NCI-H2227 (cell line): Measurements from ENCODE around the gene NAGS.
"Not testable (repeated sequence)": the region's sequence is repeated elsewhere in the genome, so short reads cannot be mapped to it uniquely, and the experiment has no call there.

ENCODE experiments used
- DNase-seq: peaks from one replicate; lab custom pipeline; 2025; ENCODE audit not compliant: unreplicated experiment; lab: John Stamatoyannopoulos, UW

The NAGS gene

DNA sequence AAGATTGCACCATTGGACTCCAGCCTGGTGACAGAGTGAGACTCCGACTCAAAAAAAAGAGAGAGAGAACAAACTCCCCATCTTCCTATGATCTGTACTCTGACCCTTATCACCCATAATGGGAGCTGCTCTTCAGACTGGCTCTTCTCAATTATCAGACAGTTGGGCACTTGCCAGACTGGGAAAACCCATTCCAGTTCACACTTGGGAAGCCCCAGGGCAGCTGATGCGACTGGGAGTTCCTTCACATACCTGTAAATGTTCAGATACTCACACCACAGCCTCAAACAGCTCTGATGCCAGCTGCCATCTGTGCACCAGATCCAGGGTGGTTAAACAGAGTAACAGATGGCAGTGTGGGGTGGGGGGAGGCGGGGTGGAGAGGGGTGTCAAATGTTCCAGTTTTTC is 34.2 kb downstream of the NAGS start:
- DNase-seq = peak; percentile 77

DNA sequence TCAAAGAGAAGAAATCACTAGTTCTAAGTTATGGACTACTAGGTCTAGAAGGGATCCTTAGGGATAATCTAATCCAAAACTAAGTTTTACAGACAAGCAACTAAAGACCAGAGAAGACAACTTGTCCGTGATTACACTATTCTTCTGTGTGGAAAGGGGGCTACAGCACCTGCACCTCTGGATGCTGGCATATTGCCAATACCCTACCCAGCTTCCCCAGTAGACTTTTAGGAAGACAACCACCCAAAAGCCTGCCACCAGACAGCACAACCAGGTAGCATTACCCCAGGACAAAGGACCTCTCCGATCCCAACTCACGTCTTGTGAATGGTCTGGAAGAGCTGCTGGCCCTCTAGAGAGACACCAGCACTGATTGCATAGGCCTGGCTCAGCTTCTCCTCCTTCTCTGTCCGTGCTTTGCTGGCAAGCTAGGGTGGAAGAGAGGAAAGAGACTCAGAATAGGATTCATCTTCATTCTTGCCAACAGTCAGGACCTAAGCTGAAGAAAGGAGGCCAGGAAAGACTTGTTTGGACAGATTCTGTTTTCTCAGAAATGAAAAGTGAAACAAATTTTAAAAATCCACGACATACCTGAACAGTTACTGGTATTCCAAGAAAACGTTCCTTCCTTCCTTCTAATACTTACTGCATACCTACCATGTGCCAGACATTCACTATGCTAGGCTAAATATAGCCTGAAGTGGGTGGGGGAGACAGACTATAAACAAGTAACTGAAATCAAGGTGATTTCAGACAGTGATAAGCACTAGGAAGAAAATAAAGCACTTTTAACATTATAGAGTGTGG is 35.6 kb downstream of the NAGS start:
- no peak for DNase-seq

DNA sequence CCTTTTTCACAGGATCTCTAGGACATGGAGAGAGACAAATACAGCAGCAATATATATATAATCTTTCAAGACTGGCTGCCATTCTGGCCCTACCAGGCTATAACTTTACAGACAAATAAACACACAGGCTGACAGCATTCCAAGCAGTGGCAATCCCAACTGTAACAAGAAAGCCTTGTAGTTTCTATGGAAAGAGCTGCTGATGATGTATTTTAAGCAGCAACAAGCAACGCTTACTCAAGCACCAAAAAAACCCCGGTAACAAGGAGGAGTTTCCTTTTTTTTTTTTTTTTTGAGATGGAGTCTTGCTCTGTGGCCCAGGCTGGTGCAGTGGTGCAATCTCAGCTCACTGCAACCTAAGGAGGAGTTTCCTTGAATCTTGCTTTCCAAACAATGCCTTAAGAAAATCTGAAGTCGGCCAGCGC is 38.9 kb downstream of the NAGS start:
- DNase-seq = no peak

DNA sequence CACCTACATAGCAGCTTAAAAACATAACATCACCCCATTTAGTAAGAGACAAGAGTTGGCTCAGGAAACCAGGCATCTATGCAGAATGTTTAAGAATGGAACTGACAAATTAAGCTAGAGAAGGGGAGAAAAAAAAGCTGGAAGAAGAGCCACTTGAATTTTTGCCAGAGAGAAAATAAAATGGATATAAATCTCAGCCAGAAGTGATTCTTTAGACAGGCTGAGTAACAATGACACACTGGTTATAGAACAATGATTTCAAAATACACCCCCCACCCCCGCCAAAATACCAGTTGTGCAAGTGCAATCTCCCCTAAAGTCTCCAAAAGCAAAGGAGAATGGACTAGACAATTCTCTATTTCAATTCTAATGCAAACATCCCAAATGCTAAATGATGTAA is 39.6 kb downstream of the NAGS start:
- no peak for DNase-seq

DNA sequence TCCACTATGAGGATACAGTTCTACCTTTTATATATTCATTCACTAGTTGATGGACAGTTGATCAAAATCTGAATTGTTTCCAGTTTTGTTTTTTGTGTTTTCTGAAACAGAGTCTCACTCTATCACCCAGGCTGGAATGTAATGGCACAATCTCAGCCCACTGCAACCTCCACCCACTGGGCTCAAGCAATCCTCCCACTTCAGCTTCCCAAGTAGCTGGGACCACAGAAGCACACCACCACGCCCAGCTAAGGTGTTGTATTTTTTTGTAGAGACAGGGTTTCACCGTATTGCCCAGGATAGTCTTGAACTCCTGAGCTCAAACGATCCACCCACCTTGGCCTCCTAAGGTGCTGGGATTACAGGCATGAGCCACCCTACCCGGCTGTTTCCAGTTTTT is 41.1 kb downstream of the NAGS start:
- no peak for DNase-seq

DNA sequence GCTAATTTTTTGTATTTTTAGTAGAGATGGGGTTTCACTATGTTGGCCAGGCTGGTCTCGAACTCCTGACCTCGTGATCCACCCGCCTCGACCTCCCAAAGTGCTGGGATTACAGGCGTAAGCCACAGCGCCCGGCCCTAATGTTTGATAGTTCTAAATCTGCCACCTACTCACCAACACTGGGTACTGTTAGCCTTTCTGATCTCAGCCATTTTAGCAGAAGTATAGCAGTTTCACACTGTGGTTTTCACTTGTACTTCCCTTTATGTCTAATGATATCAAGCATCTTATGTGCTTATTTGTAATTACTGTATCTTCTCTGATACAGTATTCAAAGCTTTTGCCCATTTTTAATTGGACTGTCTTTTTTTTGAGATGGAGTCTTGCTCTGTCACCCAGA is 42.5 kb downstream of the NAGS start:
- not testable (repeated sequence) for DNase-seq

DNA sequence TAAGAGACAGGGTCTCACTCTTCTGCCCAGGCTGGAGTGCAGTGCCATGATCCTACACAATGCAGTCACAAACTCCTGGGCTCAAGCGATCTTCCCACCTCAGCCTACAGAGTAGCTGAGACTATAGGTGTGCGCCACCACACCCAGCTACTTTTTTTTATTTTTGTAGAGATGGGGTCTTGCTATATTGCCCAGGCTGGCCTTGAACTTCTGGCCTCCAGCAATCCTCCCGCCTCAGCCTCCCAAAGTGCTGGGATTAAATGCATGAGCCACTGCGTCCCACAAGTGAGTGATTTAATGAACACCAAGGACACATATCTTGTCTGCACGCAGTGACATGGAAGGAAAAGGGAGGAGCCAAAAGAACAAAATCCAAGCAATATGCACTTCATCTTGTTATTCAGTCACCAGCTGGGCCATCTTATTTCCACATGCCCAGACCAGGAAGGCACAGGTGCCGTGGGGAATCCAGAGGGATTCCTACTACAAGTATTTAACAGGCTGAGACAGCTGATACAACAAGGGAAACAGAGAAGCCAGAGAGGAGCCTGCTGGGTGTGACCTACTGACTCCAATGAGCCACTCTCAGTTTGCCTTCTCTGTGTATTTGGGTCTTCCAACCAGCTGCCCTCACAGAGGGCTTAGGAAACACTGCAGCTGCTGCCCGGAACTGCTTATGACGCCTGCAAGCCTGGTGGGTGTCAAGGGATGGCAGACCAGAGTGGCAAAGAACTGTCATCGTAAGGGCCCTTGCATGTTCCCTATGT is 45.1 kb downstream of the NAGS start:
- DNase-seq = no peak

DNA sequence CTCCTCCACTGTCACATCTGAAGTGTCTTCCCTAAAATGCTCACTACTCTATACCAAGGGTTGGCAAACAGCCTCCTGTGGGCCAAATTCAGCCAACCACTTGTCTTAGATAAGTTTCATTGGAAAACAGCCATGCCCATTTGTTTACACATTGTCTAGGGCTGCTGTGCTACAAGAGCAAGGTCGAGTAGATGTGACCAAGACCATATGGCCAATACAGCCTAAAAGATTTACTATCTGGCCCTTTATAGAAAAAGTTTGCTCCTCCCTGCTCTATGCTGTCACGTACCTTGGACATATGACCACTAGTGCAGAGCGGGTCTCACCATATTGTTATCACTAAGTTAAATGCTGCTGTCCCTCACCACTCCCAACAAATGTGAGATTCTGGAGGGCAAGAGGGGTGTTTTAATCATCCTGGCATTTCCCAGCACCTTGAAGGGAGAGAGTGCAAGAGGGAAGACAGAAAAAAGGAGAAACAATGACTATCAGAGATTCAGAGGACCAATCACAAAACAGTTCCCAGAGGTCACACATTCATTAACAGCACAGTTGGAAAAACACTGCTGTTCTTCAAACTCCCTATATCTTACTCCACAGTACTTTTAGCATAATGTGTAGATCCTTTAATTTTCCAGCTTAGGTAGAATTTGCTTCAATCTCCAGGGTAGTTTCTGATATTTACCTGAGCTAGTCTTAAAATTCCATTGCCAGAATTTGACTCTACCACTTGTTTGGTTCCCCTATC is 48.9 kb downstream of the NAGS start:
- peak; percentile 18 for DNase-seq
